Germinal center (tissue), 1 donor: Measurements from ENCODE around the gene STAC.
A peak's percentile ranks its signal among the peaks of the same experiment; 100 is the strongest.

Experiments
- DNase-seq: peaks from one replicate; pipeline ENCODE4 v3.0.0; 2012; ENCODE audit warnings: mixed read lengths, low spot score

STAC gene, protein sequence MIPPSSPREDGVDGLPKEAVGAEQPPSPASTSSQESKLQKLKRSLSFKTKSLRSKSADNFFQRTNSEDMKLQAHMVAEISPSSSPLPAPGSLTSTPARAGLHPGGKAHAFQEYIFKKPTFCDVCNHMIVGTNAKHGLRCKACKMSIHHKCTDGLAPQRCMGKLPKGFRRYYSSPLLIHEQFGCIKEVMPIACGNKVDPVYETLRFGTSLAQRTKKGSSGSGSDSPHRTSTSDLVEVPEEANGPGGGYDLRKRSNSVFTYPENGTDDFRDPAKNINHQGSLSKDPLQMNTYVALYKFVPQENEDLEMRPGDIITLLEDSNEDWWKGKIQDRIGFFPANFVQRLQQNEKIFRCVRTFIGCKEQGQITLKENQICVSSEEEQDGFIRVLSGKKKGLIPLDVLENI

DNA sequence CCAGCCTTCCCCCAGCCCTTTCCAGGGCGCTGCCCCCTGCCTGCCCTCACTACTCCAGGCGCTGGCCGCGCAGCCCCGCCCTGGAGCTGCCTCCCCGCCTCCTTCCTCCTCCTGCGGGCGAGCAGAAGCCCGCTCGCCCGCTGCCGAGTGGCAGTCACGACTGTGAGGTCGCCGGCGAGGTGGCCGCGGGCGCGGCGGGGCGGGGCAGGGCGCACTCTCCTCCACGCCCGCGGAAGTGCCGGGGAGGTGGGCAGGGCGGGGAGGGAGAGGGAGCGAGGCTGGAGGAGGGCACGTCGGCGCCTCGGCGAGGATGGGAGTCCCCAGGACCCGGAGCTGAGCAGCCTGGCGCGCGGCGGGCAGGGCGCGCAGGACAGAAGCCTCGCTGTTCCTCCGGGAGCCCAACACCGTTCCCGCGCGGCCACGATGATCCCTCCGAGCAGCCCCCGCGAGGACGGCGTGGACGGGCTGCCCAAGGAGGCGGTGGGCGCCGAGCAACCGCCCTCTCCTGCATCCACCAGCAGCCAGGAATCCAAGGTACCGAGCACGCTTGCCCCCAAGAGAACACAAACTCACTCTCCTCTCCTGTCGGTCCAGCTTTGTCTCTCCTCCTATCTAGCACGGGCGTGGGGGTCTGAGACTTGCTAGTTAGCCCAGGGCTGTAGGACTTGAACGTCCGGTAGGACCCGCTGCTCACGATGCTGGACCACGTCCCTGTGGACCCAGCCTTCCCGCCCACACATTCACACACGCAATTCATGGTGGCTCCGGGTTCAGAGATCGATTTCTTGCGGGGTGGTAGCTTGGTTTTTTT lies at the start of gene STAC:
Gene STAC (plus strand): TSS at position 284 of the 811 bp plus-strand sequence. CDS start 140 bp downstream, at position 424.
- peak; percentile 3 for DNase-seq

DNA sequence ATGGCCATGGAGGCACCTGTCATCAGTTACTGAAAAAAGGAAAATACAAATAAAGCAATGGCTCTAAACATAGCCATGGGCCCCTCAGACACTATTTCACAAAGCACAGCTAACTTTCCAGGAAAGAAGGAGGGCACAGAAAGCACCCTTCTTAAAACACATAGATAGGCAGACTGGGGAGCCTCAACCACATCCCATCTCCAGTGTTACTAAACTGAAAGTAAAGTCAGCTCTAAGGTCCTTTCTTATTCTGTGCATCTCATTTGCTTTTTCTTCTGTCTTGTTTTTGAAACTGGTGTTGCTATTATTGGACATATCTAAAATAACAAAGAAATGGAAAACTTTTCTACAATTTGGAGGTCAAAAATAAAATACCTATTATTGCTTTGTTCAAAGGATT lies 48.2 kb upstream of the STAC start:
- DNase-seq = no peak

DNA sequence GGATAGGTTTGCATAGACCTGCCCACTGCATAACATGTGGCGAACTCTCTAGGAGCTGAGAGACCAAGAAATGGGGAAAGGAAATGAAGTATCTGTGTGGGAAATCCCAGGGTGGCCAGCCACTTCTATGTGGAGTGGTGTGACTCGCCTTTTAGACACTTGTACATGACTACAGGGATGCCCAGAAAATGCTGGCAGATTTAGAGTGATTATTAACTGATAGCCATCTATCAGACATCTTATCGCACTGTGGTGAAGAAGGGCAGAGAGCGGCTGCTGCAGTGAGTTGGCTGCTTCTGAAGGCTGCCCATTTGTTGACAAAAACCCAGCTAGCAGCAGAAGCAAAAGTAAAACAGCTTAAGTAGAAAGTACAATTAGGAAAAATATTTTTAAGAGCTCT lies 18.1 kb upstream of the STAC start:
- DNase-seq = no peak

GRCh38 chr3:36362973-36363372 lies 17.3 kb upstream of the STAC start:
- no peak for DNase-seq

DNA sequence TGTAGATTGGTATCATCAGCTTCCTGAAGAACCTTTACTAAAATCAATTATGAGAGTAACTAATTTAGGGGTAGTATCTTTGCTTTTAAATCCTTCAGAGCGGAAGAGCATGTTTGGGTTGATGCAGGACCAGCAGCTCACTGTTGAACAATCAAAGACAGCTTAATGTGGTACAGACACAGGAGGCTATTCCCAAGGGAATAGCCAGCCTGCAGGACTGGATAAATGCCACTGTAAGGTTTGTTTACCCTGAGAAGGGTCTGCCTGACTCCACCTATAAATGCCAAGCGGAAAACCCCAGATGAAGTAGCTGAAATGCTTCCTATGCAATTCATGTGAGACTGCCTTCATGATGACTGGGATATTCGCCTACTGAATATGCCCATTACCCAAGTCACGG lies 16.0 kb upstream of the STAC start:
- no peak for DNase-seq

DNA sequence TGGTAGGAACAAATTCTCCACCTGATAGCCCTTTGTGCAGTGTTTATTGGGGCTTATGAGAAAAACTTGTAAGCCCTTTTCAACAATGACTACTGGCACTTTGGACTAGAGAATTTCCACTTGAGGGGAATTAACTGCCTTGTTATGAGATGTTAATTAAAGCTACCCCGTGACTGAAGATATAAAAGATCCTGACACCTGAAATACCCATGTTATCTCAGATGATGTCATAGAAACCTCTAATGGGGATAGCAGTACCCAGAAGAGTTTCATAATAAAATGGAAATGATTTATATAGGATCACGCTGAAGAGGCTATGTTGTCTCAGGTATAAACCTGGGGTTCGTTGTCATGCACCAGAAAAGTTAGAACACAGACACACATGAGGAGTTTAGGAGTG lies 14.5 kb upstream of the STAC start:
- DNase-seq = no peak

DNA sequence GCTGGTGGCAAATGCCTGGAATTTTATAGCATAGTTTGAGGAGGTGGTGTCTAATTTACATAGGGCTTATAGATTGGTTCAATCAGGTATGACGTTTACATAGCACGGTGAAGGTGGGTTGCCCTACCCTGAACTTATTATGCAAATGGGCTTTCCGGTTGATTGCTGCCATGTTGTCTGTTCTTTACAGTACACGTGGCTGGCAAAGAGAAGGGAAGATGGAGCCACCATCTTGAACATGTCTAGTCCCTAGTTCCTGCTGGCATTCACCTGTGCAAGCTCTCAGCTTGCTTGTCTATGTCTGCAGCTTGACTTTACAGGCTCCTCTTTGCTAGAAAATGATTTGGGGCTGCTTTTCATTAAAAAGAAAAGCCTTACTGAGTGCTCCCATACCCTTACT lies 14.0 kb upstream of the STAC start:
- DNase-seq = no peak

DNA sequence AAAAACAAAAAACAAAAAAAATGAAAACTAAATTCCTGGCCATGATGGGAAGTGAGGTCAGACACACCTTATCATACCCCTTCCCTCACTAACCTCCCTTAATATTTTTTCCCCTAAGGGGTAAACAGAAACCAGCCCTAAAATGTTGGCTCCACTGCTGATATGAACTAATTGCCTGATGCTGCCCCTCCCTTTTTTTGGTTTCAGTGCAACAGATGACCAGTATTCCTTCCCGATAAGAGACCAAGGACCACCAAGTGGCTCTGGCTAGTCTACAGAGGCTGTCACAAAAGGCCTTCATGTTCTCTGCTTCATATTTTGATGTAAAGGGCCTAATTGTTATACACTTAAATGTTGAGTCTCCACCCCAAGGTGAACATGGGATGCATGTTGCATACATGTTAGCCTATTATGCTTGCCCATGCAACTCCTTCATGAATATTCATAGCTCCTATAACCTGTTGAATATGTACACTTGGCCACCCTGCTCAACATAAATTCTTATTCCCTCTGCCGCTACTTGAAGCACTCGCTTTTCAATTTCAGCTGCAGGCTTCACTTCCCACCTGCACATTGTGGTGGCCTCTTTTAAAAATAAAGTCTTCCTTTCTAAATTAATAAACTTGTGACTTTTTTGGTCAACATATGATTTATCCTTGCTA lies 12.3 kb upstream of the STAC start:
- DNase-seq = no peak

GRCh38 chr3:36372534-36372935 lies 7.8 kb upstream of the STAC start:
- DNase-seq = no peak

DNA sequence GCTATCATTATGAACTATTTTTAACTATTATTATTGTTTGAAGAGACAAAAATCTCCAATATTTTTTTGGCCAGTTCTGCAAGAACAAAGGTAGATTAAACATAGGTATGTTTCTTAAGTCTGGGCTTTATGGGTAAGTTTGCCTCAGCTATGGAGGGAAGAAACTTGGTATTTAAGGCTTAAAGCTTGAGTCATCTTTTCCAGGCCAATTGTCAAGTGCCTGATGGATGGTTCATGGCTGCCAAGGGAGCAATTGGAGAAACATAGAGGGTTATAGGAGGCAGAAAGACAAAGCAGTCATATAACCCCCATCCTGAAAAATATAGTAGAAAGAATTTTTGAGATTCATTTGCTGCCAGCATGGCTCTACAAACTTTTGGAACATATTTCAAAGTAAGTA lies 7.2 kb upstream of the STAC start:
- DNase-seq = no peak

DNA sequence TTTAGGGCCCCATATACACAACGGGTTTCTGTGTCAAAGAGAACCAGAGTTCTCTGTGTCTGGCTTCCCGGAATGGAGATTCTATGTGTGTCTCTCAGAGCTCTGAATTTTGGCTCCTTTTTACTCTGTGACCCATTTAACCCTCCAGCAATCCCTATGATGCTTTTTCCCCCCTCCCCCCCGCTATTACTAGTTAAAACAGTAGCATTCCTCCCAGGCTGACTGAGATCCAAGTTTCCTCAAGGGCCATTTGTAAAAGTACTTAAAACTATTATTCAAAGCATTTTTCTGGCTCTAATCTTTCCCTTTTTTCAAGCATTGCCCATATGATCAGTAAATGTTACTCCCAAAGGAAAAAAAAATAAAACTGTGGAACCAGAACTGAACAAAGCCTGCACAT lies 6.6 kb upstream of the STAC start:
- no peak for DNase-seq

GRCh38 chr3:36379872-36380220 lies 458 bp upstream of the STAC start:
- no peak for DNase-seq

- no peak for DNase-seq
Observed at GRCh38 chr3:36381311-36381956, 1.1 kb downstream of the STAC start.

DNA sequence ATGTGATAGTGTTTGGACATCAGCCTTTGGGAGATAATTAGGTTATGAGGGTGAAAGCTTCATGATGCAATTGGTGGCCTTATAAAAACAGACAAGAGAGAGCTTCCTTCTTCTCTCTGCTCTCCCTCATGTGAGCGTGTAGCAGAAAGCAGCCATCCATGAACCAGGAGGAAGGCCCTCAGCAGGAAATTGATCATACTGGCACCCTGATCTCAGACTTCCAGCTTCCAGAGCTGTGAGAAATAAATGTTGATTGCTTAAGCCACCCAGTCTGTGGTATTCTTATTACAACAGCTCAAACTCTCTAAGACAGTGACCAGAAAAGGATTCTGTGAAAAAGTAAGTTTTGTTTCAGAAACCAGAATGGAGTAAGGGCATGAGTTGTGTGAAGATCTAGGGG lies 13.3 kb downstream of the STAC start:
- DNase-seq = no peak

- no peak for DNase-seq
Observed at GRCh38 chr3:36394176-36394575, 13.9 kb downstream of the STAC start.

GRCh38 chr3:36397841-36398240 lies 17.5 kb downstream of the STAC start:
- no peak for DNase-seq

DNA sequence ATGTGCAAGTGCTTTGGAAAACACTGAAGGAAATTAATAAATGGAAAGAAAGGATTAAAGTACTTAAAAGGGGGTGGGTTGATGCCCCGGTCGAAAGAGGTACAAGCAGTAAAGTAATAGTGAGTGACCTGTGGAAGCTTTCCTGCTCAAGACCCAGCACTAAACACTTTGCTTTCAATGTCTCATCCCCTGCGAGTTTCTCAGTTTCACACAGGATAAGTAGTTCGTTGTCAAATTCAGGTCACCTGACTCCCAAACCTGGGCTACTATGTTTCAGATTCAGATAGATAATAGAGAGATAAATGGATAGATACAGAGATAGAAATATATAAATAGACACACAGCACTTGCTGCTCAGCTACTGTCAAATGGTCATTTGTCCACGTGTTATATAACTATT lies 19.6 kb downstream of the STAC start:
- no peak for DNase-seq

DNA sequence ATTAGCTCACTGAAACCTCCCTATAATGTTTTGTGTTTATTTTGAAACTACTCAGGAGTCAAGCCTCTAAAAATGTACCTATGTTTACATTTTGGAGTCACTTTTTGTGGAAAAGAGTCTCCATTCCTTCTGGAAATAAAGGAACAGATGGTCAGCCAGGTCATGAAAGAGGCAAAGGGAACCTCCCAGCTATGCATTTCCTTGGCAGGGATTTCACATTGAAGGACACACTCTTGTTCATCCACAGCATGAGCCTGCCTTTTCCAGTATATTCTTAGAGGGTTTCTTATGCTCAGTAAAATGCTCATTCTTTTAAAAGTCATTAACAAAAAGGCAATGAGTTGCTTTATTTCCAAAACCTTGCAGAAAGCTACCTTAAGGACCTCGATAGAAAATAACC lies 20.8 kb downstream of the STAC start:
- no peak for DNase-seq

DNA sequence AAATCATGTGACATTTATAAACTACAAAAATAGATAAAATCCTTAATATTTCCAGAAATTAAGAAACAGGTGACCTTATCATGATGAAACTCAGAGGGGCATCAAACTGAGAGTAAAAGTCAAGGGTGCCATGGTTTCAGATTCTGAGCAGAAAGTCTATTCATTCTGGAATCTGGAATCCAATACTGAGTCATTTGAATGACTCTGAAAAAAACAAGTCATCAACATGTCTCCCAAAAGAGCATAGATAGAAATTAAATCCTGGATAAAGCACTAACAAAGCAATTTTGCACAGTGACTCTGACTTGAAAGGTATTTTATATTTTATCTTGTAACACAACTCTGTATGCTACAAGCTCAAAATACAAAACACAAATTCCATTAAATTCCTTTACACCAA lies 23.4 kb downstream of the STAC start:
- no peak for DNase-seq

DNA sequence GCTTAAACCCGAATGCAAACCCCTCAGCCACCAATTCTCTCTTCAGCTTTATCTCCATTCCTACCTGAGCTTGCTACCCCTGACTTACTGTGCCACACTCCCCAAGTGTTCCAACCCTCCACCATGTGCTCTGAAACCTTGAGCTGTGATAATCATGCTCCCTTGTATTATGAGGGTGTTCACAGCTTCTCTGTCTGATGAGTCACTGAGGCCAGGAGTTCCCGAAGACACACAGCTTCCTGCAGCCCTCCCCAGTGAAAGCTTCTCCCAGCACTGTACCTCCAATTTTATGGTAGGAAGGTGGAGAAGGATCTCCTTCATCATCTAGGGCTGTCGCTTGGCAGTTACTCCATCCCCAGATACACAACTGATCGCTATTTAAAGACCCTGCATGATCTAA lies 24.9 kb downstream of the STAC start:
- no peak for DNase-seq

DNA sequence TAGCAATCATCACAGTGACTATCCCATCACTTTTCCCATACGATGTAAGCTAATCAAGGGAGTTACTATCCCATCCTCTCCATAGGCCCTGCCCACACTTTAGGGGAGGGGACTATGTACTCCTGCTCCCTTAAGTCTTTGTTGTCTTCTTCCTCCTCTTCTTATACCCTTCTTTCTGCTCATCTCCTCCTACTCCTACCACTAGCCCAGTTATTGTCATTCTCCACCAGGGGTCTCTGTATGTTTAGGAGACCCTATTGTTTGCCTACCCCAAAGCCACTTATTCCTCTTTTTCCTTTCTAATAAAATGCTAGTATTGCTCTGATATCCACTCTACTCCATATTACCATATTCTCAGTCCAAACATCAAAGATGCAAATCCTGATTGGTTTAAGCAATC lies 27.8 kb downstream of the STAC start:
- DNase-seq = no peak

DNA sequence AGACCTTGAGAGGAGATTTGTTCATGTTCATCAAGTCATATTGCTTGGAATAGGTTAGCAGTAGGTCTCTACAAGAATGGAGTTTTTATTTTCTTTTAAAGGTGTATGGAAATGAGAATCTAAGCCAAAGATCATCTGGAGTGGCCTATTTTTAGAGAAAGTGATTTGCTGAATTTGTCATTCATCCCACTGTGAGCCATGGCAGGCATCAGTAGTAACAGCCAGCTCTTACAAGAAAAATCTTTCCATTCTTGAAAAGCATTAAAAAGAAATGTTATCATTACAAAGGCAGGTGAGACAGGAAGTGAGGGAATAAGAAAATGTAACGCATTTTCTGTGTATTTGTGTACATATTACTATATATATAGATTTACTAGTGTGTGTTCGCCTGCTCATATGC lies 29.6 kb downstream of the STAC start:
- no peak for DNase-seq

DNA sequence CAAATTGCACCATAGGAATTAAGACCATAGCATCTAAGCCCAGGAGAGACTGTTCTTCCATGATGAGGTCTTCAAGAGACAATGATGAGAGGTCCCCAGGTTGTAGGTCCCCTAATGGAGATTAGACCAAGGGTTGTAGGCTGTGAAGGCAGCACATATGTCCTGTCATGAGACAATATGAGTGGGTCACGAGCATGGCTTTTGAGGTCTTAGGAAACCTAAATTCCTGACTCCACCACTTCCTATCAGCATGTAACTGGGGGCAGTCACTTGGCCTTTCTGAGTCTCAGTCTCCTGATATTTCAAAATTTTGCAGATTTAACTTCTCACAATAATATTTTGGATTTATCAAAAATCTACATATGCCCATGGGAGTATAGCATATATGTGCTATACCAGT lies 31.3 kb downstream of the STAC start:
- DNase-seq = no peak
